Dedifferentiated amniotic fluid mesenchymal stem cell (primary cell): ENCODE results near the gene NUBPL.
A peak's percentile ranks its signal among the peaks of the same experiment; 100 is the strongest.
"Not testable (repeated sequence)": the region's sequence is repeated elsewhere in the genome, so short reads cannot be mapped to it uniquely, and the experiment has no call there.

ENCODE experiments used
- DNase-seq: peaks from one replicate; pipeline ENCODE4 v3.0.0-alpha.2; 2016; ENCODE audit errors: extremely low spot score

NUBPL gene

GRCh38 chr14:31578266-31578665 lies 17.1 kb downstream of the NUBPL start:
- DNase-seq, result no peak

- DNase-seq, result no peak
Measured at GRCh38 chr14:31578792-31579501, 17.7 kb downstream of the NUBPL start.

DNA sequence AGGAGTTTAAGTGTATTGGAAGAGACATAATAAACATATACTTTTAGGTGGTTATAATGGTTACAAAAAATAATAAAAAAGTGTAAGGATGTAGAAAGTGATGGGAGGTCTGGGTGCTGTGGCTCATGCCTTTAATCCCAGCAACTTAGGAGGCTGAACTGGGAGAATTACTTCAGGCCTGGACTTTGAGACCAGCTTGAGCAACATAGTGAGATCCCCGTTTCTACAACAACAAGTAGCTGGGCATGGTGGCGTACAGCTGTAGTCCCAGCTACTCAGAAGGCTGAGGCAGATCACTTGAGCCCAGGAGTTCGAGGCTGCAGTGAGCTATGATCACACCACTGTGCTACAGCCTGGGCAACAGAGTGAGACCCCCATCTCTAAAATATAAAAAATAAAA lies 19.0 kb downstream of the NUBPL start:
- DNase-seq, result no peak

- peak; percentile 25 for DNase-seq
Measured at GRCh38 chr14:31582286-31582691, 21.1 kb downstream of the NUBPL start.

GRCh38 chr14:31582836-31583452 lies 21.7 kb downstream of the NUBPL start:
- DNase-seq, result no peak

DNA sequence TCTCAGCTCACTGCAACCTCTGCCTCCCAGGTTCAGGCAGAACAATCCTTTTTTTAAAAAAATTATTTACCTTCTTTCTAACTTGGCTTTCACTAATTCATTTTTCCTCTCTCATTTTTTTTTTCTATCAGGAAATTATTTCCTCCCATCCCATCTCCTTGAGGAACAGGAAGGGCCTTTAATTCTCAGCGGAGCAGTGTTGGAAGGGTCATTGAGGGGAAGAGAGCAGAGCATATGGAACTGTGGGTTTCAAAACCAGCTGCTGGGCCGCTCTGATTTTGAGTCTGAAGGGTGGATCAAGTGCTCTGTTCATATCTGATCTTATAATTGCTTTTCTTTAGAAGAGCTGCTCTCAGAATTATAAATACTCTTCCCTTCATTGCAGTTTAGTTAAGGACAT lies 29.0 kb downstream of the NUBPL start:
- no peak for DNase-seq

DNA sequence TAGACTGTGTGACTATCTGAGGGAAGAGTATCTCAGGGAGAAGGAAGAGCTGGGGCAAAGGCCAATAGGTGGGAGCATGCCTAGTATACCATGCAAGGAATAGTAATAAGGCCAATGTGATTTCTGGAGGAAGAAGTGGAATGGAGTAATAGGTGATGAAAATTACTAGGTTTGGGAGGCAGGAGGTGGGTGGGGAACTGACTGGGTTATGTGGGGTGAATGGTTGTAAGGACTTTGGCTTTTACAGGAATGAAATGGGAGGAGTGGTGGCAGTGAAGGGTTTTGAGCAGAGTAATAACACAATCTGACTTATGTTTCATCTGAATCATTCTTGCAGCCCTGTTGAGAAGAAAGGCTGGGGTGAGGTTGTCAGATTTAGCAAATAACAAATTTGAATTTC lies 30.9 kb downstream of the NUBPL start:
- no peak for DNase-seq

- no peak for DNase-seq
Measured at GRCh38 chr14:31592631-31593030, 31.4 kb downstream of the NUBPL start.

DNA sequence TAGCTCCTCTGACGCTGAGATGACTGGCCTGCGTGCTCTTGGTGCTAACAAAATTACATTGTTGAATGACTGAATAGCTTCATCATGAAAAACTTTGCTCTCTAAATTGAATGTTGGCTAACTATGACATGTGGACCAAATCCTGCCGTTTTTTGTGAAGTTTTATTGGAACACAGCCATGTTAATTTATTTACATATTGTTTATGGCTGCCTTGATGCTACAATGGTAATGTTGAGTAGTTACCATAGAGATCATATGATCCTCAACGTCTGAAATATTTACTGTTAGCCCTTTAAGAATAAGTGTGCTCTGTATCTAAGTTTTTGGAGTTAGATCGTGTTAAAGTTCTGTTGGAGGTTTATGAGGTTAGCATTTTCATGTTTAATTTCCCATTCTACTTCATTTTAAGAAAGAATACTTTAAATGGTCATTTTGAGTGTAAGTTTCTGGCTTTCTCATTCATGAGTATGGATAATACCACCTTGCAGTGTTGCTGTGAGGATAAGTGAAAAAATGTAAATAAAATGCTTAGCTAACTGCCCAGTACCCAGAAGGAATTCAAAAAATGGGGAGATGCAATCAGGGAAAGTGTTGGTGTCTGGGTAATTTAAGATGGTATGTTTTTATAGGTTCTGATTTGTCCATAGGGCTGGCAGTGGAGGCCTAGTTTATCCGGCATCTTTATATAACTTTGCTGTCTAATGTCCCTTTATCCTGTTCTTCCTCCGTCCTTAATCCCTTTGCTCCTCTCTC lies 35.3 kb downstream of the NUBPL start:
- no peak for DNase-seq

- no peak for DNase-seq
Measured at GRCh38 chr14:31605702-31606101, 44.5 kb downstream of the NUBPL start.

- no peak for DNase-seq
Measured at GRCh38 chr14:31611778-31612433, 50.7 kb downstream of the NUBPL start.

GRCh38 chr14:31613188-31613587 lies 52.0 kb downstream of the NUBPL start:
- DNase-seq, result no peak

- not testable (repeated sequence) for DNase-seq
Measured at GRCh38 chr14:31618884-31619283, 57.7 kb downstream of the NUBPL start.

DNA sequence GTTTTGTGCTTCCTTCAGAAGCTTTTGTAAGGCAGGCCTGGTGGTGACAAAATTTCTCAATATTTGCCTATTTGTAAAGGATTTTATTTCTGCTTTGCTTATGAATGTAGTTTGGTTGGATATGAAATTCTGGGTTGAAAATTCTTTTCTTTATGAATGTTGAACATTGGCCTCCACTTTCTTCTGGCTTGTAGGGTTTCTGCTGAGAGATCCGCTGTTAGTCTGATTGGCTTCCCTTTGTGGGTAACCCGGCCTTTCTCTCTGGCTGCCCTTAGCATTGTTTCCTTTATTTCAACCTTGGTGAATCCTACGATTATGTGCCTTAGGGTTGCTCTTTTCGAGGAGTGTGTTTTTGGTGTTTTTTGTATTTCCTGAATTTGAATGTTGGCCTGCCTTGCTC lies 58.2 kb downstream of the NUBPL start:
- DNase-seq, result no peak

GRCh38 chr14:31620898-31621297 lies 59.7 kb downstream of the NUBPL start:
- not testable (repeated sequence) for DNase-seq

DNA sequence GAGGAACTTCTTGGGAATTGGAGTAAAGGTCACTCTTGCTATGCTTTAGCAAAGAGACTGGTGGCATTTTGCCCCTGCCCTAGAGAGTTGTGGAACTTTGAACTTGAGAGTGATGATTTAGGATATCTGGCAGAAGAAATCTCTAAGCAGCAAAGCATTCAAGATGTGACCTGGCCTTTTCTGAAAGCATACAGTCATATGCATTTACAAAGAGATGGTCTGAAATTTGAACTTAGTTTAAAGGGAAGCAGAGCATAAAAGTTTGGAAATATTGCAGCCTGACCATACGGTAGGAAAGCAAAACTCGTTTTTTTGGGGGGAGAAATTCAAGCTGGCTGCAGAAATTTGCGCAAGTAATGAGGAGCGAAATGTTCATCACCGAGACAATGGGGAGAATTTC lies 60.9 kb downstream of the NUBPL start:
- no peak for DNase-seq

- DNase-seq, result not testable (repeated sequence)
Measured at GRCh38 chr14:31652900-31653299, 91.7 kb downstream of the NUBPL start.

DNA sequence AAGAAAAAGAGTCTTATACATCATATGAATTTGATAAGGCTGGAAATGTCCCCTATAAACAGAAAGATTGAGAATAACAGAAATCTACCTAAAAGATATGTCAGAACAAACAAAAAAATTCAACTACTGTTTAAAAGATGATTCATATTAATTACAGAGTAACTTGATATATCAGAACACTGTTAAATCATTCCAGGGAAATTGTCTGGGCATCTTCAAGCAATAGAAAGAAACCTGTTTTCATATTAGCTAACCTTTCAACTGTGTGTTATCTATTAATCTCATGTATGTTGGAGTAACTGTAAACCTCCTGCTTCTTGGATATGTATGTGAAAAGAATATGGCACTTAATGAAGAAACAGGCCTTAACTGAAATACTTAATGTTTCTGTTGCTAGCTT lies 96.7 kb downstream of the NUBPL start:
- DNase-seq, result peak; percentile 12

DNA sequence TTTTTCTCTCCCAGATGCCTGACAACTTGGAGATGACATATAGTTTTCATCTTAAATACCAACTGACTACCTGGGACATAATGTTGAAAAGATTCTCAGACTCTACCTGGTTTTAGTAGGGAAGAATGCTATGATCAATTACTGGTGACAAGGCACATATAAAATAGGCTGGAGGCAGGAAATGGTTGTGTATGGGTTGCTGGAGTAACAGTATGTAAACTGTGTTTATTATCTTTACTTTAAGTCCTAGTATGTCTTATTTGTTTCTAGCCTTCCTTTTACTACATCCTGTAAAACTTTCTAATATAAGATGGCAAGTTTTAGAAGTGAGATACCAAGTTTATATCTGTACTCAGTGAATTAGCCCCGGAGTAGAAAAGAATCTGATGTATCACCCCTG lies 98.1 kb downstream of the NUBPL start:
- DNase-seq, result peak; percentile 13

DNA sequence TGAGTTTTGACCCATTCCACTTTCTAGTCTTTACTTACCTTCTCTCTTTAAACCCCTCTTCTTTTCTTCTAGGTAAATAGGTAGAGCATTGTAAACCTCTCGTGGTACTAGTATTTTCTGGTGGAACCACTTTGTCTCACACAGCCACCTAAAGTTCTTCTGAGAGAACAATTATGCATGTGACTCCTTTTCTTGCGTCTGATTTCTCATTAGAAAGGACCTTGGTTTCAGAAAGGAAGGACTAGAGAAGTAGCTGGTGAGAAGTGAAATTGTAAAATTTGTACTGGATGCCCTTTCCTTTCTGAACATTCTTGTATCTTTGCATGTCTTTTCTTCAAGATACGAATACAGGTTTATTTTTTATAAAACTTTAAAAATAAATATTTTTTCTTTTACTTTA lies 99.0 kb downstream of the NUBPL start:
- peak; percentile 12 for DNase-seq

DNA sequence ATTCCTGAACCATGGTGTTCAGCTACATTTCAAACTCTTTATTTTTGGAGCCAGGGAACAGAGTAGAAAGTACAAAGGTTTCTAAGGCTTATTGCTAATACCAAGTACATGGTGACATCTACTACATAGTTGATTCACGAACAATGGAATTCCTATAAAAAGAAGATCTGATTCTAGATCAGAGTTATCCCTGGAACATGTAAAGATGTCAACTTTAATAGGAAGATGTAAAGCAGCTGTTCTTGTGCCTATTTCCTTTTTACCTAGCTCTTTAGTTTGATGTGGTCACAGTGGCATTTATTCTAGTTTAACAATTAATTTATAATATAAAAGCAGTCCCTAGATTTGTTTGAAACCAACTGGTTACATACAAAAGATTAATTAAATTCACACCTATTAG lies 99.5 kb downstream of the NUBPL start:
- peak; percentile 4 for DNase-seq

DNA sequence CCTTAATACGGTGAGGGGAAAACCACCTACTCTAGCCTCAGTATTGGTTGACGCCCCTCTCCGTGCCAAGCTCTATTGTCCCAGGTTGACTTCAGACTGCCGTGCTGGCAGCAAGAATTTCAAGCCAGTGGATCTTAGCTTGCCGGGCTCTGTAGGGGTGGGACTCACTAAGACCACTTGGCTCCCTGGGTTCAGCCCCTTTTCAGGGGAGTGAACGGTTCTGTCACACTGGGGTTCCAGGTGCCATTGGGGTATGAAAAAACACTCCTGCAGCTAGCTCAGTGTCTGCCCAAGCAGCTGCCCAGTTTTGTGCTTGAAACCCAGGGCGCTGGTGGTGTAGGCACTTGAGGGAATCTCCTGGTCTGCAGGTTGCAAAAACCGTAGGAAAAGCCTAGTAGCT lies 107.1 kb downstream of the NUBPL start:
- no peak for DNase-seq
